ENCODE measurements around the gene SEC23A.

DNA sequence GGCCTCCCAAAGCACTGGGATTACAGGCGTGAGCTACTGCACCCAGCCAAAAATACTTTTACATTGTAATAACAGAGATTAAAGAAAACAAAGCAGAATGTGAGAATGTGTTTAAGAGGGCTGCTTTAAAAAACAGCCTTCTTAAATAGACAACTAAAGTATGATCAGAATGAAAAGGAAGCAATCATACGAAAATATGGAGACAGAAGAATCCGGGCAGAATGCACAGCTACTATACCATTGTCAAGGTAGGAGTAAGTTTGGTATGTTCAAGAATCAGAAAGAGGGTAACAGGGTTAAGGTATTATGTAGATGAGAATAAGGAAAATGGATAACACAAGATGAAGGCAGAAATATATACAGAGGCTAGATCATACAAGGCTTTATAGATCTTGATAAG lies 8.5 kb downstream of the SEC23A start:
- TF ChIP-seq CTCF (tag by site-specific recombination; IDR thresholded peaks at IDR 0.05) (no peak), ZNF146 (tag by site-specific recombination; IDR thresholded peaks at IDR 0.05) (no peak), PBX3 (CRISPR knock-in tag; IDR thresholded peaks at IDR 0.05) (no peak), ZNF449 (tag by site-specific recombination; IDR thresholded peaks at IDR 0.05) (no peak), MEIS1 (CRISPR knock-in tag; IDR thresholded peaks at IDR 0.05; ENCODE audit: borderline replicate concordance) (no peak), ZNF521 (tag by site-specific recombination; IDR thresholded peaks at IDR 0.05) (no peak), YY1 (tag by site-specific recombination; IDR thresholded peaks at IDR 0.05) (no peak), ZNF555 (tag by site-specific recombination; conservative IDR thresholded peaks at IDR 0.05) (no peak), ZNF174 (tag by site-specific recombination; IDR thresholded peaks at IDR 0.05) (no peak), ZNF214 (tag by site-specific recombination; IDR thresholded peaks at IDR 0.05; ENCODE audit: borderline replicate concordance) (no peak), ZNF707 (tag by site-specific recombination; IDR thresholded peaks at IDR 0.05) (no peak), SALL2 (tag by site-specific recombination; IDR thresholded peaks at IDR 0.05; ENCODE audit: borderline replicate concordance) (no peak), ZNF561 (tag by site-specific recombination; IDR thresholded peaks at IDR 0.05; ENCODE audit: borderline replicate concordance) (no peak), ZBTB48 (tag by site-specific recombination; IDR thresholded peaks at IDR 0.05) (no peak)

All from HEK293 (cell line).